ENCODE data around the gene FOXP4. TPM values are rescaled to one million over a fixed set of nuclear protein-coding genes. Genes with fewer than 3 reads are reported as not detected.

The FOXP4 gene
- total and polyA plus RNA-seq, 2 of the 13 experiments (the other 11 are each of a cell fraction or from before 2014, with no cell fraction given) = 11.0 to 12.4 TPM

GRCh38 chr6:41646026-41646795, 100.0 kb downstream of the FOXP4 start:
- TF ChIP-seq XRCC5 (optimal IDR thresholded peaks at IDR 0.05; ENCODE audit: low read length) (peak; percentile 24), ZNF512B (CRISPR knock-in tag; IDR thresholded peaks at IDR 0.05; ENCODE audit: borderline replicate concordance) (no peak), SETDB1 (CRISPR knock-in tag; IDR thresholded peaks at IDR 0.05; ENCODE audit: borderline replicate concordance) (no peak), ZFP36 (IDR thresholded peaks at IDR 0.05; ENCODE audit: borderline replicate concordance, low read depth, low read length, partially characterized antibody) (peak; percentile 13), ZNF3 (CRISPR knock-in tag; IDR thresholded peaks at IDR 0.05) (no peak), EHMT2 (IDR thresholded peaks at IDR 0.05; ENCODE audit: borderline replicate concordance, low read depth, low read length) (no peak)
- Histone ChIP-seq H3K27me3 (ENCODE audit: control insufficient read depth in 1 of 2, insufficient read depth in 2 of 2, low read length in 2 of 2) (peaks cover 0 to 51% of the 10 kb centered on the region in 2 experiments; a peak in 4 of 5 replicates), H3K79me2 (ENCODE audit: insufficient read depth, low read length) (no peaks in the 10 kb centered on the region), H3K36me3 (replicated peaks in 1 of 2; ENCODE audit: control insufficient read depth in 1 of 2, insufficient read depth in 2 of 2, low read length in 2 of 2) (no peaks in the 10 kb centered on the region), H3K9ac (ENCODE audit: insufficient read depth, low read depth, low read length) (no peak overlapping the region), H3K9me3 (ENCODE audit: low read length) (no peaks in the 10 kb centered on the region), H2AFZ (ENCODE audit: low read length) (no peak overlapping the region), H3K27ac (ENCODE audit: extremely low read length, insufficient read depth, low read length) (no peak overlapping the region), H3K4me1 (ENCODE audit: insufficient read depth, low read length) (peaks cover 43% of the 10 kb centered on the region), H3K4me3 (replicated peaks in 1 of 3; ENCODE audit: insufficient read depth in 1 of 3, low read depth in 2 of 3, low read length in 3 of 3) (no peak overlapping the region), H4K20me1 (ENCODE audit: insufficient read depth, low read length) (no peaks in the 10 kb centered on the region), H3K4me2 (ENCODE audit: low read depth, low read length) (no peak overlapping the region)
- ChIA-PET CTCF (ENCODE audit: low intra/inter-chr PET ratio, low total read pairs) (no interaction called here), POLR2A (no interaction called here)
- DNase-seq (ENCODE audit: low spot score) (no peak), ATAC-seq (no peak), FAIRE-seq (no peak)
- BruUV-seq (replicated peaks) = no TSS peak
- in situ Hi-C loops (cut with HindIII; ENCODE audit: extremely low pct_ligation_motif_present, low pct_unique_long_range_greater_than_20kb) (no loop called here), intact Hi-C loops (cut with micrococcal nuclease; ENCODE audit: unreplicated experiment) (no loop called here)
- 59% methylated on average over 11 of the region's 14 CpGs for WGBS (ENCODE audit: low lambda C conversion rate)

Data from HepG2 (cell line).